D721Med (cell line): ENCODE results near the gene SNRNP40.

Experiments used
- DNase-seq: peaks from one replicate; pipeline ENCODE4 v3.0.0; 2011; ENCODE audit warnings: low spot score; ENCODE audit not compliant: insufficient read length
- FAIRE-seq: peaks from 2 replicates; lab custom pipeline; 2011; peaks lifted over from hg19 to GRCh38; lab: Jason Lieb, UNC
- TF ChIP-seq, protein P1 (sequence below): IDR thresholded peaks from 2 replicates; pipeline ENCODE4 v1.5.1; 2012; ENCODE audit warnings: mild to moderate bottlenecking, control low read depth; ENCODE audit not compliant: insufficient read depth; ENCODE audit errors: missing control alignments

The SNRNP40 gene

DNA sequence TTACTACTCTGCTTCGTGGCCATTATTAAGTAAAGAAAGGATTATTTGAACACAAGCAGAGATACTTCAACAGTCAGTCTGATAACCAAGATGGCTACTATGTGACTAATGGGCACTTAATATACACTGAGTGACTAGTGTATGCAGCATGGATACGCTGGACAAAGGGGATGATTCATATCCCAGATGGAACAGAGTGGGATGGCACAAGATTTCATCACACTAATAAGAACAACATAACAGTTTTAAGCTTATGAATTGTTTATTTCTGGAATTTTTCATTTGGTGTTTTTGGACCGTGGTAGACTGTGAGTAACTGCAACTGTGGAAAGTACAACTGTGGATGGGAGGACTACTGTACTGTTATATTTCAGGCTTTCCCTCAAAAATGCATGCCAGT lies 9.7 kb upstream of the SNRNP40 start:
- TF ChIP-seq, protein P1, sequence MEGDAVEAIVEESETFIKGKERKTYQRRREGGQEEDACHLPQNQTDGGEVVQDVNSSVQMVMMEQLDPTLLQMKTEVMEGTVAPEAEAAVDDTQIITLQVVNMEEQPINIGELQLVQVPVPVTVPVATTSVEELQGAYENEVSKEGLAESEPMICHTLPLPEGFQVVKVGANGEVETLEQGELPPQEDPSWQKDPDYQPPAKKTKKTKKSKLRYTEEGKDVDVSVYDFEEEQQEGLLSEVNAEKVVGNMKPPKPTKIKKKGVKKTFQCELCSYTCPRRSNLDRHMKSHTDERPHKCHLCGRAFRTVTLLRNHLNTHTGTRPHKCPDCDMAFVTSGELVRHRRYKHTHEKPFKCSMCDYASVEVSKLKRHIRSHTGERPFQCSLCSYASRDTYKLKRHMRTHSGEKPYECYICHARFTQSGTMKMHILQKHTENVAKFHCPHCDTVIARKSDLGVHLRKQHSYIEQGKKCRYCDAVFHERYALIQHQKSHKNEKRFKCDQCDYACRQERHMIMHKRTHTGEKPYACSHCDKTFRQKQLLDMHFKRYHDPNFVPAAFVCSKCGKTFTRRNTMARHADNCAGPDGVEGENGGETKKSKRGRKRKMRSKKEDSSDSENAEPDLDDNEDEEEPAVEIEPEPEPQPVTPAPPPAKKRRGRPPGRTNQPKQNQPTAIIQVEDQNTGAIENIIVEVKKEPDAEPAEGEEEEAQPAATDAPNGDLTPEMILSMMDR: no peak
- FAIRE-seq (no peak), DNase-seq (no peak)

DNA sequence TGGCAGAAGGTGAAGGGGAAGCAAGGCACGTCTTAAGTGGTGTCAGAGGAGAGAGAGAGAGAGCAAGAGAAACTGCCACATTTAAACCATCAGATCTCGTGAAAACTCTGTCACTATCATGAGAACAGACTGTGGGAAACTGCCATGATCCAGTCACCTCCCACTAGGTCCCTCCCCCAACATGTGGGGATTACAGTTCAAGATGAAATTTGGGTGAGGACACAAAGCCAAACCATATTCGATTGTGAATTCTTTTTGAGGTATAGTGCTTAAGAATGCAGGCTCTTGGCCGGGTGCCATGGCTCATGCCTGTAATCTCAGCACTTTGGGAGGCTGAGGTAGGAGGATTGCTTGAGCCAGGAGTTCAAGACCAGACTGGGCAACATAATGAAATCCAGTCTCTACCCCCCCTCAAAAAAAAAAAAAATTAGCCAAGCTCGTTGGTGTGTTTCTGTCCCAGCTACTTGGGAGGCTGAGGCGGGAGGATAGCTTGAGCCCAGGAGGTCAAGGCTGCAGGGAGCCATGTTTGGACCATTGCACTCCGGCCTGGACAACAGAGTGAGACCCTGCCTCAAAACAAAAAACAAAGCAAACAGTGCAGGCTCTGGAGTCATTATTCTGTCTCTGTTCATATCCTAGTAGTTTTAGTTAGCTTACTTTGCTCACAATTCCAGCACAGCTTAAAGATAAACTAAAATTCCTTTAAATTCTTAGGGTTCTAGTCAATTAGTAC lies 6.3 kb upstream of the SNRNP40 start:
- TF ChIP-seq, protein P1: no peak
- DNase-seq (no peak), FAIRE-seq (no peak)

DNA sequence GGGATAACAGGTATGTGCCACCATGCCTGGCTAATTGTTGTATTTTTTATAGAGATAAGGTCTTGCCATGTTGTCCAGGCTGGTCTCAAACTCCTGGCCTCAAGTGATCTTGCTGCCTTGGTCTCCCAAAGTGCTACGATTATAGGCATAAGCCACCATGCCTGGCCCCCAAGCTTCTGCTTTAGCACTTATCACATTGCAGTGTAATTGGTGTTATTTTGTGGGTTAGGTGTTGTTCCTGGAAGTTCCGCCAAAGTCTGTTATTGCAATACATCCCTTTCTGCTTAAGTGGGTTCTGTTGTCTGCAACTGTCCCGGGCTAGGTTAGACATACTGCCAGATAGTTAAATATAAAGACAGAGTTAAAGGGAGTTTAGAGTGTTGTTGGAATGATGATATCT lies 3.6 kb upstream of the SNRNP40 start:
- FAIRE-seq (no peak), DNase-seq (no peak)
- TF ChIP-seq, protein P1: no peak

DNA sequence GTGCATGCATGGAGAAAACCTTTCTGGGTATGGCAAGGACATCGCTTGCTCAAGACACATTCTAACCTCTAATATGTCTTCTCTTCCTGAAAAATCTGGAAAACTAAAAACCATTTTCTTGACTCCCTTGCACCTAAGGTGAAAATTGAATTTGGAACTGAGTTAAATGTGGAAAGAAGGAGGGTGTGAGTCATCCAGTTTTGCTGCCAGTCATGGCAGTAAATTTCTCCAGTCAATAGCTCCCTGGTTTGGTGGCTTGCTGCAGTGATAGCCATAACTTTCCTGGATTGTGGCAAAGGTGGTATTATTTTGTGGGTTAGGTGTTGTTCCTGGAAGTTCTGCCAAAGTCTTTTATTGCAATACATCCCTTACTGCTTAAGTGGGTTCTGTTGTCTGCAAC lies 2.8 kb upstream of the SNRNP40 start:
- TF ChIP-seq, protein P1: no peak
- DNase-seq: no peak
- FAIRE-seq: no peak

DNA sequence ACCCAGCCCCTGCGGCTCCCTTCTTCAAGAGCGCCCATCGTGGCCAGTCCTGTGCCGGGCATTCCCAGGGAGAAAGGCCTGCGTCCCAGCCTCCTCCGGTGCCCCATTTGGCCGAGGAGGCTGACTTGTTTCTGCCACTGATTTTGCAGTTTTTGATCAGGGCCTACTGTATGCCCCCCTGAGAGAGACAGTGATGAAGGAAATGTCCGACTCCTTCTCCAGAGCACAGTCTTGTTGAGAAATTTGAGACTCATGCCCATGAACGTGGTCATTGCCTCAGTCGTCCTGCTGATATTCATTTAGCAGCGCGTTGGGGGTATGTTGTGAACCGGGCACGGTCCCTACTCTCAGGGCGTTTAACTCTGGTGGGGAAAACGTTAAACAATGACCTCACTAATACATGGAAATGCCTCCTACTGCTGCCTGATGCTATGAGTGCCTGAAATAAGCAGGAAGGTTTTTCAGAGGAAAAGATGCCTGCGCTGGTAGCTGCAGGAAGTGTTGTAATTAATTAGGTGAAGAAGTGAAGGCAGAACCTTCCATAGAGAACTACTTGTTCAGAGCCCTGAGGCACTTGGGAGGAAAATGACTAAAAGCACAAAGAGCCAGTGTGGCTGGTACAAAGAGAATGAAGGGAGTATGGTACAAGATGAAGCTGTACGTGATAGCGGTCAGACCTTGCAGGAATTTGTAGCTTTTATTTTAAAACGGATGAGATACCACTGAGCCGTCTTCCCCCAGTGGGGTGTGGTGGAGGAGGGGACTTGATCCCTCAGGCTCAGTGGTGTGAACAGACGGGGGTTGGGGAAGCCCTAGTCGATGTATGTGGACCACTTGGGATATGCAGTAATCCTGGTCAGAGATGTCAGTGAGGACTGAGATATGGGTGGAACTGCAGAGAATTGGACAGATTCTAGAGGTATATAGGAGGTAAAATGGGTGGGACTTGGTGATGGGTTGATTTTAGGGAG lies 974 bp upstream of the SNRNP40 start:
- DNase-seq: no peak
- FAIRE-seq: no peak
- TF ChIP-seq, protein P1: no peak

DNA sequence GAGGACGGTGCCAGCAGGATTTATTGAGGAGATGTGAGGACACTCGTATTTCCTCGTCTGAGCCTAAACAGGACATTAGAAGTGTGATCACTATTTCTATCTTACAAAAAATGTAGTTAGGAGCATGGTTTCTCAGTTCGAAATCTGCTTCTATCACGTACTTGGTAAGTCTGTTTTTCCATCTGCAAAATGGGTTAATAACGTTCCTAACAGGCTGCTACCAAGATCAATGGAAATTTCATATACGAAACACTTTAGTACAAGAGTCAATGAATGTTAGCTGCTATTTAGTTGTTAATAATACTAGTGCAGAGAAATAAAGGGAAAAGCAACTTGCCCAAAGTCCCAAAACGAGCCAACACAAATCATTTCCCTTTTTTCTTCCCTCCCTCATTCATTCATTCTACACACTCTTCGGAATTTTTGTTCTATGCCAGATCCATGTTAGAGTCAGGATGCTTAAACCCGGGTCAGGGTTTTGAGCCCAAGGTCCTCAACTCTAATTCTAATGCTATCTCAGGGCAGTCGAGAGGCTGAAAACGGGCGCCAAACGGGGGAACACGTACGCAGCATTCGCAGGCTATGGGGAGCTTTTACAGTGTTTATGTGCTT lies 608 bp downstream of the SNRNP40 start:
- DNase-seq (no peak), FAIRE-seq (no peak)
- TF ChIP-seq, protein P1: no peak
